Activated CD4-positive, alpha-beta T cell treated with anti-CD3 and anti-CD28 coated beads for 36 hours (primary cell): ENCODE results near the gene PAX1. TPM values are rescaled to one million over a fixed set of nuclear protein-coding genes. Genes with fewer than 3 reads are reported as not detected.

Source experiments
- ATAC-seq: fragments of 200-7000 bp; cut with Tn5 transposase; one replicate; pipeline ENCODE4 v1.10.0; 2021; ENCODE audit warnings: mild to moderate bottlenecking, moderate library complexity
- CTCF ChIA-PET: fragments of 350-600 bp; sonication (Branson Sonifier 250); formaldehyde crosslinking; loops from one replicate; lab custom pipeline; 2021; ENCODE audit warnings: antibody characterized with exemption; lab: Charles Lee
- POLR2A ChIA-PET: fragments of 350-600 bp; sonication (Branson Sonifier 250); formaldehyde crosslinking; loops from one replicate; lab custom pipeline; 2021; ENCODE audit warnings: antibody characterized with exemption, inconsistent platforms; lab: Charles Lee
- DNase-seq: peaks from one replicate; pipeline ENCODE4 v3.0.0-alpha.2; 2020
- H3K27ac Mint-ChIP-seq: one replicate; pipeline ENCODE4 v1.8.0; 2021; ENCODE audit warnings: mixed read lengths
- H3K27me3 Mint-ChIP-seq: one replicate; pipeline ENCODE4 v1.8.0; 2021; ENCODE audit warnings: mixed read lengths
- H3K36me3 Mint-ChIP-seq: one replicate; pipeline ENCODE4 v1.8.0; 2021; ENCODE audit warnings: low read depth, mixed read lengths
- H3K4me1 Mint-ChIP-seq: one replicate; pipeline ENCODE4 v1.8.0; 2021; ENCODE audit warnings: mixed read lengths
- H3K4me3 Mint-ChIP-seq: one replicate; pipeline ENCODE4 v1.8.0; 2021; ENCODE audit warnings: mild to moderate bottlenecking, moderate library complexity, mixed read lengths
- H3K9me3 Mint-ChIP-seq: one replicate; pipeline ENCODE4 v1.8.0; 2021; ENCODE audit warnings: low read depth, mixed read lengths
- intact Hi-C, 2 experiments: fragments of 100-400 bp; cut with DNase I in 1 of 2; cut with micrococcal nuclease in 1 of 2; formaldehyde crosslinking; loops; one replicate each; pipeline versions ENCODE4 v1.14.2 to v1.15.1; 2022 to 2024; cut with DNase I, micrococcal nuclease
- total RNA-seq, 2 experiments: library from RNA; stranded (reverse); gene quantifications; one replicate each; pipeline ENCODE4 v1.2.3, GENCODE V29; 2021

PAX1 gene
- total RNA-seq, 2 experiments from 2014 or later: not detected

GRCh38 chr20:21681922-21682318 lies 23.5 kb upstream of the PAX1 start:
- intact Hi-C loops: no loop called here
- ChIA-PET CTCF (no interaction called here), POLR2A (no interaction called here)
- H3K4me3 Mint-ChIP-seq: no peak overlapping the region
- no peak for ATAC-seq
- no peaks in the 10 kb centered on the region for H3K36me3 Mint-ChIP-seq
- H3K9me3 Mint-ChIP-seq: no peaks in the 10 kb centered on the region
- no peak overlapping the region for H3K27ac Mint-ChIP-seq
- H3K27me3 Mint-ChIP-seq: peaks cover 2% of the 10 kb centered on the region
- H3K4me1 Mint-ChIP-seq: no peaks in the 10 kb centered on the region
- DNase-seq: no peak

DNA sequence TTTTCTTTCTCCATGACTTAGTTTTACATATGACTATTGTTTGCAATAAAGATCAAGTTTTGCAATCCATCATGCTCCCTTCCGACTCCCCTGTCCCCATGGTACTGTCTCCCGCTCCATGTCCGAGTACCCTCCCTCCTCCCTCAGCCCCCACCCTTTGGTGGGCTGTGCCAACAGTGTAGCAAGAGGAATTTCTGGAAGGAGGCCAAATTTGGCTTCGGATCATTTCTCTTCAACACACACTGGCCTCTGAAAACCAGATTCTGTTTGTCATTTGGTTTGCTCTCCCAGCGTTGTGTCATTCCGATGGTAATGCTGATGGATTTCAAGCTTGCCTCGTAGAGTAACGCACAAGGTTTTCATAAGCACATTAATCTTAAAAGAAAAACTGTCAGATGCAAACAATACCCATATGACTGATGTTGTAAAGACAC lies 22.9 kb upstream of the PAX1 start:
- ATAC-seq (no peak), DNase-seq (no peak)
- Mint-ChIP-seq H3K36me3 (no peaks in the 10 kb centered on the region), H3K4me1 (no peaks in the 10 kb centered on the region), H3K4me3 (no peak overlapping the region), H3K27ac (no peak overlapping the region), H3K27me3 (peaks cover 2% of the 10 kb centered on the region), H3K9me3 (no peaks in the 10 kb centered on the region)
- ChIA-PET POLR2A (no interaction called here), CTCF (no interaction called here)
- intact Hi-C loops: no loop called here

DNA sequence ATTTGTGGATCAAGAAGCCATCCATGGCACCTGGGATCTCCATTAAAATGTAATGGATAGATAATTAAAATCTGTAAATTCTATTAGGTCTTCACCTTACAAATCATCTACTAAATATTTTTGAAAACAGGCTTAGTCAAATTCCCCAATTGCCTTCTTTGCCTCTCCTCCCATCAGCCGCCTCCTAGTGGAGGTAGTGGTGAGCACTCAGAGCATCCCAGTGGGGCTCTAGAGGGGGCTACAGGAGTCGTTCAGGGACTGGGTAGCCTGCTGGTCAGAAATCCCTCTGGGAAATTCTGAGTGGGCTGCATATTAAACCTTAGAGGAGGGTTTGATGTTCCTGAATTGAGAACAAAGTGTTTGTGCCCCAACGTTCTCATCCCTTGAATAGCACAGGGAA lies 20.8 kb upstream of the PAX1 start:
- ChIA-PET POLR2A (no interaction called here), CTCF (no interaction called here)
- Mint-ChIP-seq H3K4me3 (no peak overlapping the region), H3K27me3 (peaks cover under 1% of the 10 kb centered on the region), H3K4me1 (no peaks in the 10 kb centered on the region), H3K36me3 (no peaks in the 10 kb centered on the region), H3K9me3 (no peaks in the 10 kb centered on the region), H3K27ac (no peak overlapping the region)
- ATAC-seq (no peak), DNase-seq (no peak)
- intact Hi-C loops: no loop called here

DNA sequence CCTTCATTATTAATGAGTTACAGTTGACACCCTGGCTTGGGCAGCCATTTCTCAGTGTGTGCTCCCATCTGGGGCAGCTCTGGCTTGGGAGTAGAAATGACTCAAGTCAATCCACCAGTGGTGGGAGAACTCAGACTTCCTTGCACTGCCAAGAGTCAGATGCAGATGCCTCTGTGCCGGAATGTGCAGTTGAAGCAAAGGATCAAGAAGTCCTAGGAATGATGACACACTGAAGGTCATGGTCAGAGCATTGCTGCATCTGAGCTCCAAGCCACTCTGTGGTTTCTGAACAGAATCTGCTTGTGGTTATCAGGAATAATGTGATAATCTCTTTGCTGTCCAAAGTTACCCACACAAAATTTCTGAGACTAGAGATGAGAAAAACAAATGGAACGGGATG lies 19.5 kb upstream of the PAX1 start:
- DNase-seq (no peak), ATAC-seq (no peak)
- intact Hi-C loops: no loop called here
- Mint-ChIP-seq H3K4me1 (no peaks in the 10 kb centered on the region), H3K4me3 (no peak overlapping the region), H3K9me3 (no peaks in the 10 kb centered on the region), H3K36me3 (no peaks in the 10 kb centered on the region), H3K27ac (no peak overlapping the region), H3K27me3 (peaks cover 2% of the 10 kb centered on the region)
- POLR2A ChIA-PET: no interaction called here
- CTCF ChIA-PET: no interaction called here

DNA sequence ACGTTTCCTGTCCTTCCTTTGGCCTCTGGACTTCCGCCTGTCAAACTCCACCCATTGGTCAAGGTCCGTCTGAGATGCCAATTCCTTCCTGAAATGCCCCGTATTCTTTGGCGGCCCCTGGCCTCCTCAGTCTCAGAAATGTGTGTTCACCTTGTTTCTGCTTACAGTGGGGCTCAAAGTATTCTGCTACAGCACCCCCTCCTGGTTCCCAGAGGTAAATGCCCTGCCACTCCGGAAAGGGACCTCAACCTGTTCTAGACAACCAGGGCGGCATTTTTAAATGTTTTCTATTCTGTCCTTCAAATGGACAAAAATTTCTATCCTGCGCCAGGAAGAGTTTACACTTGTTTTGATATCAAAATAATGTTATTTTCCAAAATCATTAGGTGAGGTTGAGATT lies 12.1 kb upstream of the PAX1 start:
- no peak overlapping the region for H3K4me3 Mint-ChIP-seq
- CTCF ChIA-PET: interaction anchor here (0.8 kb wide), 2 partner anchors 26 to 457 kb away, joined by 3 to 4 read pairs; no protein-coding TSS in a partner anchor
- no peaks in the 10 kb centered on the region for H3K4me1 Mint-ChIP-seq

GRCh38 chr20:21698494-21699215 lies 6.8 kb upstream of the PAX1 start:
- no peak overlapping the region for H3K4me3 Mint-ChIP-seq
- no peak for ATAC-seq
- CTCF ChIA-PET: interaction anchor here (0.9 to 1.0 kb wide), 2 partner anchors 83 to 194 kb away, joined by 3 read pairs; no protein-coding TSS in a partner anchor

More for the DNA sequence above, 12.1 kb upstream of the PAX1 start:
- intact Hi-C loops: loop anchor here in 1 of 2 experiments (10.0 kb wide), 1 partner anchor 459 kb away; no protein-coding TSS in a partner anchor
- Mint-ChIP-seq H3K27ac (no peak overlapping the region), H3K9me3 (no peaks in the 10 kb centered on the region), H3K36me3 (no peaks in the 10 kb centered on the region), H3K27me3 (peaks cover 14% of the 10 kb centered on the region)
- ATAC-seq (no peak), DNase-seq (peak; percentile 21)
- POLR2A ChIA-PET: no interaction called here

GRCh38 chr20:21699216-21699508 lies 6.3 kb upstream of the PAX1 start:
- ATAC-seq (no peak), DNase-seq (no peak)
- no peaks in the 10 kb centered on the region for H3K9me3 Mint-ChIP-seq
- intact Hi-C loops: loop anchor here in 1 of 2 experiments (10.0 kb wide), 1 partner anchor 464 kb away; no protein-coding TSS in a partner anchor
- H3K4me1 Mint-ChIP-seq: no peaks in the 10 kb centered on the region
- no peak overlapping the region for H3K4me3 Mint-ChIP-seq
- H3K27ac Mint-ChIP-seq: no peak overlapping the region
- no peaks in the 10 kb centered on the region for H3K36me3 Mint-ChIP-seq
- ChIA-PET CTCF (interaction anchor here (0.7 kb wide), 1 partner anchor 876 kb away, joined by 5 read pairs; no protein-coding TSS in a partner anchor), POLR2A (no interaction called here)
- H3K27me3 Mint-ChIP-seq: peaks cover 56% of the 10 kb centered on the region

More at GRCh38 chr20:21698494-21699215, 6.8 kb upstream of the PAX1 start:
- POLR2A ChIA-PET: no interaction called here
- Mint-ChIP-seq H3K9me3 (no peaks in the 10 kb centered on the region), H3K27me3 (peaks cover 53% of the 10 kb centered on the region), H3K36me3 (no peaks in the 10 kb centered on the region), H3K27ac (no peak overlapping the region), H3K4me1 (no peaks in the 10 kb centered on the region)
- intact Hi-C loops: loop anchor here in 1 of 2 experiments (10.0 kb wide), 1 partner anchor 464 kb away; no protein-coding TSS in a partner anchor
- DNase-seq: no peak

DNA sequence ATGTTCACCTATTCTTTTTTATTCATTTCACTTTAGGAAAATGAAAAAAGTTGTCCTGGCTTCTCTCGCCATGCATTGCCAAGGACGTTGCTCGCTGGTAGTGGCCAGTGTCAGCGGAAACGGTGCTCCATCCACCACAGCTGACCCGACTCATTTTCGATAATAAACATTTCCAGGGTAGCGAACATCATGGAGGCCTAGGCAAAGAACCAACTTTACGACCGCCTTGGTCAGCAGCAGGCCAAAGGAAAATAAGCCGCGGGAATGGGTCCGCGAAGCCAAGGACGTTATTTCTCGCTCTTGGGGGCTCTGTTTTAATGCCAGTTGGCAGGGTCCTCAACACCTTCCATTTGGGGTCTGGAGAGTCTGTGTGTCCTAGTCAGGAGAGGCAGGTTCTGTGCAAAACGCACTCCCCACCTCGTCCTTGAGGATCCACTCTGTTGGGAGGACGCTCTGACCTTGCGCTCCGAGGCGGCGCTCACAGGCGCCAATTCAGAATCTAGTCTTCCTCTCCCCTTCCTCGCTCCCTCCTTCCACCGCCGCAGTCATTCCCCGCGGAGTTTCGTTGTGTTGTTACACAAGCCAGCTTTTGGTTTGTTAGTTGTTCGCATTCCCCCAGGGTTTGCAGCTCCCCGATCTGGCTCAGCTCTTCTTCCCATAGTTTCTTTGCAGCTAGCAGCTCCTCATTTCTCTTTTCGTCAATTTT lies 4.1 kb upstream of the PAX1 start:
- intact Hi-C loops: loop anchor here (5.0 to 10.0 kb wide), 4 partner anchors 304 to 1343 kb away; partner anchors contain the start of genes NKX2-4 (in 2 of the 2) and THBD (in 1 of the 2)

GRCh38 chr20:21702016-21702415 lies 3.4 kb upstream of the PAX1 start:
- no peaks in the 10 kb centered on the region for H3K4me1 Mint-ChIP-seq
- CTCF ChIA-PET: interaction anchor here (0.6 to 1.0 kb wide), 3 partner anchors 17 to 1057 kb away, joined by 3 read pairs; no protein-coding TSS in a partner anchor
- intact Hi-C loops: loop anchor here (2.0 to 10.0 kb wide), 5 partner anchors 183 to 1343 kb away; partner anchors contain the start of genes NKX2-4 (in 2 of the 2) and THBD (in 1 of the 2)

More for the DNA sequence above, 4.1 kb upstream of the PAX1 start:
- no peaks in the 10 kb centered on the region for H3K9me3 Mint-ChIP-seq
- H3K27ac Mint-ChIP-seq: no peak overlapping the region
- H3K36me3 Mint-ChIP-seq: no peaks in the 10 kb centered on the region
- H3K4me1 Mint-ChIP-seq: no peaks in the 10 kb centered on the region
- ChIA-PET POLR2A (no interaction called here), CTCF (interaction anchor here (0.6 to 1.0 kb wide), 3 partner anchors 18 to 1056 kb away, joined by 3 read pairs; no protein-coding TSS in a partner anchor)
- no peak overlapping the region for H3K4me3 Mint-ChIP-seq
- ATAC-seq: no peak
- peaks cover 68% of the 10 kb centered on the region for H3K27me3 Mint-ChIP-seq
- DNase-seq: no peak

DNA sequence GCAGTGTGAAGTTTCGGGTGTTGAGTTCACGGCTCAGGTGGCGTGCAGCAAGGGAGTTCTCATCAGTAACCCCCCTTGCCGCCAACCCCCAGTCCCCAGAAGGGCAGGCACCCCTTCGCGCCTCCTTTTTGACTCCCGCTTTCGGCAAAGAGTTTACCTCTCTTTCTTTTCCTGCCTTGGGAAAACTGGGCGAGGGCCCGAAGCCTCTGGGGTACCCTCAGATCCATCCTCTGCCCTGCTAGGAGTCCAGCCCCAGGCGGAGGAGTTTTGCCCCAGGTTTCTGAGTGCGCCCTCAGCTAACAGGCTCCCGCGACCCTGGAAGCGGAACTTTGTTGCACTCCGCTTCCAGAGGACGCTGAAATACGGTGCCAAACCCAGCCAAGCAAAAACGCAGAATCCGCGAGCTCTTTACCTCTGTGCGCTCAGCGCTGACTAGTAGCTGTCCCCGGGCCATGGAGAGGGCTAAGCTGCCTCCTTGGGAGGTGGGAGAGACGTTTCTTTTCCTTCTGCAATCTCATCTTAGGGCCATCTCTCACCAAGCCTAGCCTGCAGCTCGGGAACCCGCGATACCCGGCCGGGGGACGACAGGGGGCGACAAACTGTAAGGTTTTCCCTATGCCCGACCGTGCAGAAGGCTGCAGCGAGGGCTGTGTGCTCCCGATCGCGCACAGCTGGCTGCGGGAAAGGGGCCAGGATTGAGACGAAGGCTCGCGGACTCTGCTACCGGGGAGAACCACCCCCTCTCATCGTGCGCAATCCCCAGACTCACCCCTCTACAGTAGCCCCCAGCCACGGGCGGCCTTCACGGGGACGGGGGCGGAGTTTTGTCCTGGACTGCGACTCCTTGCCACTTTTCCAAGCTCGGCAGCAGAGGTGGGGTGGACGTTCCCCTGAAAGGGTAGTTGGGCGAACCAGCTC lies 2.7 kb upstream of the PAX1 start:
- intact Hi-C loops: loop anchor here (2.0 to 10.0 kb wide), 5 partner anchors 184 to 1342 kb away; partner anchors contain the start of genes NKX2-4 (in 2 of the 2) and THBD (in 1 of the 2)

More at GRCh38 chr20:21702016-21702415, 3.4 kb upstream of the PAX1 start:
- no peaks in the 10 kb centered on the region for H3K36me3 Mint-ChIP-seq
- no peak overlapping the region for H3K4me3 Mint-ChIP-seq
- no peaks in the 10 kb centered on the region for H3K9me3 Mint-ChIP-seq
- DNase-seq: no peak
- H3K27ac Mint-ChIP-seq: no peak overlapping the region
- POLR2A ChIA-PET: no interaction called here
- no peak for ATAC-seq
- H3K27me3 Mint-ChIP-seq: peaks cover 71% of the 10 kb centered on the region

More for the DNA sequence above, 2.7 kb upstream of the PAX1 start:
- Mint-ChIP-seq H3K27ac (no peak overlapping the region), H3K9me3 (no peaks in the 10 kb centered on the region), H3K27me3 (peaks cover 78% of the 10 kb centered on the region), H3K4me1 (no peaks in the 10 kb centered on the region), H3K4me3 (no peak overlapping the region), H3K36me3 (no peaks in the 10 kb centered on the region)
- ChIA-PET POLR2A (no interaction called here), CTCF (interaction anchor here (0.6 to 1.6 kb wide), 5 partner anchors 13 to 1351 kb away, joined by 4 to 12 read pairs (median 5); no protein-coding TSS in a partner anchor)
- DNase-seq: peak; percentile 80
- ATAC-seq: peak; percentile 55
